ENCODE measurements around the gene CALR.
"Not testable (repeated sequence)": the region's sequence is repeated elsewhere in the genome, so short reads cannot be mapped to it uniquely, and the experiment has no call there.

Gene CALR

DNA sequence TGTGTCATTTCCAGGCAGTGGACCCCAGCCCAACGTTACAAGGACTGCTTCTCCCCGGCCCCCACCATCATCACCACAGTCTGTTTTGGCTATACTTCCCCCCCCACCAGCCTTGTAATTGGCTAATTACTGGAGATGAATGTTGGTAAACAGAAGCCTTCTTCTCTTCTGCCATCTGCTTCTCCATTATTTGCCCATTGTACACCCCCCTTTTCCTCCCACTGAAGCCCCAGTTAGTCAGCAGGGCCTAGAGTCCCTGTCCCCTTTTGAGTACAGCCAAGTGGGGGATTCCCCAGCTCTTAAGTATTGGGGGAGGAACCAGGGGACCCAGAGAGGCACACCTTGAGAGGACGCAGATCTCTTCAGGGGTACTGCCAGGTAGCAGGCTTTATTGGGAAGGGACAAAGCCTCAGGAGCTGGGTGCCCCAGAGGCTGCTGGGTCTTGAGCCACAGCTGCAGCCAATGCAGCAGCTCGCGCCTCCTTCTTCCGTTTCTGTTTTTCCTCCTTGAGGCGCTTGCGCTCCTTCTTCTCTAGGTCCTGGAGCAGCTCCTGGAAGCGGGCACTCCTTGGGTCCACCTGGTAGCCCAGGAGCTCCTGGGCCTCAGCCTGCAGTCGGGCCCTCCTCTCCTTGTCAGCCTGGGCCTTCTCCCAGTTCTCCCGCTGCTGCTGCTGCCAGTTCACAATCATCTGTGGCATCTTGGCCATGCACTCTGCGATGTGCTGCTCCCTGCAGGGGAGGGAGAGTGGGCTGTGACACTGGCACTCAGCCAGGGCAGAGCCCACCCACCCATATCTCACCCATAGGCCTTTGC, 15.6 kb downstream of the CALR start:
- no peak for DNase-seq

DNA sequence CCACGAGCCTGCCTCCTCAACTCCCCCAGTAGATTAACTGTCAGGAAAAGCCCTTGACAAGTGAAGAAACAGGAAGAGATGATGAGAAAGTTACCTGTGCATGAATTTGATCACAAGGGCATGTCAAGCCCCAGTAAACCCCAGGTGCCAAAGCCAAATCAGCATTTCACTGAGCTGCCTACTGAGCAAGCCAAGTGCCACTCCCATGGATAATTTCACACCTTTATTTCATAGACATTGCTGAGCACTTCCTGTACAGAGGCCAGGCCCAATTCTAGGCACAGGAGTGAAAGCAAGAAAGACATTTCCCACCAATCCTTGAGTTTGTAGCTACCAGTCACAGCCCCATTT, 16.2 kb downstream of the CALR start:
- no peak for DNase-seq

DNA sequence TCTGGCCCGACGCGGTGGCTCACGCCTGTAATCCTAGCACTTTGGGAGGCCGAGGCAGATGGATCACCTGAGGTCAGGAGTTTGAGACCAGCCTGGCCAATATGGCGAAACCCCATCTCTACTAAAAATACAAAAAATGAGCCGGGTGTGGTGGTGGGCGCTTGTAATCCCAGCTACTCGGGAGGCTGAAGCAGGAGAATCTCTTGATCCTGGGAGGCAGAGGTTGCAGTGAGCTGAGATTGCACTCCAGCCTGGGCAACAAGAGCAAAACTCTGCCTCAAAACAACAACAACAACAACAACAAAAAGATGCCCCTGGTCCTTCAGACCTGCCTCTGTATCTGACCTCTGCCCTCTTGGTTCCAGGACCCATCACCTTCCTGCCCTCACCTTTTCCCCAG, 17.2 kb downstream of the CALR start:
- DNase-seq = not testable (repeated sequence)

DNA sequence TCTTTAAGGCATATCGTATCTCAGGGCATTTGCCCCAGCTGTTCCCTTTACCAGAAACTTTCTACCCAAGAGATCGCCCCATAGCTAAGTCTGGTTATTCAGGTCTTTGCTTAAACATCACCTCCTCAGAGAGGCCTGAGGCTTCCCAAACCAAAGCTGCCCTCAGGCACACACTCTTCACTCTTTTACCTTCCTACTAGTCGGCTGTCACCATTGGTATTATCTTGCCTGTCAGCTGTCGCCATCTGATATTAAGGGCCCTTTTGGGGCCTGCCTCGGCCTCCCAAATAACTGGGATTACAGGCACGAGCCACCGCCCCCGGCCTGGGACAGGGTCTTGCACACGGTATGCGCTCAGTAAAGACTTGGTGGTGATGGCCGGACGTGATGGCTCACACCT, 17.6 kb downstream of the CALR start:
- no peak for DNase-seq

DNA sequence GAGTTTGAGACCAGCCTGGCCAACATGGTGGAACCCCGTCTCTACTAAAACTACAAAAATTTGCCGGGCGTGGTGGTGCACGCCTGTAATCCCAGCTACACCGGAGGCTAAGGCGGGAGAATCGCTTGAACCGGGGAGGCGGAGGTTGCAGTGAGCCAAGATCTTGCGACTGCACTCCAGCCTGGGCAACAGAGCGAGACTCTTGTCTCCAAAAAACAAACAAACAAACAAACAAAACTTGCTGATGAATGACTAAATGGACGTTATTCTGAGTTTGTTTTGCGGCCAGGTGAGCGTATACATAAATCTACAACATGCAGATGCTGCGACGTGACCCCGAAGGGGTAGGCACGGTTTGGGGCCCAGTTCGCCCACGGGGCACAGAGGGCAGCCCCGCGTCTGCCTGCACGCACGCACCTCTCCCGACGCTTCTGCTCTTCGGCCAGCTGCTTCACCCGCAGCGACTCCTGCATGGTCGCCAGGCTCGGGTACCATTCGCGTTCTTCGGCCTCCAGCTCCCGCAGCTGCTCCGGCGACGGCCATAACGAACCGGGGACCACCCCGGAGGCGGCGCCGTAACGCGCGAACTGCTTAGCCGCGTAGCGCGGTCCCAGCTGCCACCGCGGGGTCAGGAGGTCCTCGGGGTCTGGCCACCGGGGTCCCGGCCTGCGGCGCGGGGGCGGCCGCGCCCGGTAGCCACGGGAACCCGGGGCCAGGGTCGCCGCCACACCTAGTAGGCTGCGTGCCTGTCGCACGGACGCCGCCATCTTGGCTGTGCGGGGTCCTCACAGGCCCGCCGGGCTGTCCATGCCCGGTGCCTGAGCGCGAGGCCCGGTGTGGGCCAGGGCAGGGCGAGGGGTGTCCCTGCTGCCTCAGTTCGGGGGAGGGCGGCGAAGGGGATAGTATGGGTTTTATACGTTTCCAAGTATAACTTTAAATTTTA, 18.3 kb downstream of the CALR start, which contains the start of gene GADD45GIP1:
TSS of gene GADD45GIP1 (minus strand) at position 778 of the 943 bp plus-strand sequence. CDS start at position 767, 11 bp downstream.
- DNase-seq = peak; percentile 85

DNA sequence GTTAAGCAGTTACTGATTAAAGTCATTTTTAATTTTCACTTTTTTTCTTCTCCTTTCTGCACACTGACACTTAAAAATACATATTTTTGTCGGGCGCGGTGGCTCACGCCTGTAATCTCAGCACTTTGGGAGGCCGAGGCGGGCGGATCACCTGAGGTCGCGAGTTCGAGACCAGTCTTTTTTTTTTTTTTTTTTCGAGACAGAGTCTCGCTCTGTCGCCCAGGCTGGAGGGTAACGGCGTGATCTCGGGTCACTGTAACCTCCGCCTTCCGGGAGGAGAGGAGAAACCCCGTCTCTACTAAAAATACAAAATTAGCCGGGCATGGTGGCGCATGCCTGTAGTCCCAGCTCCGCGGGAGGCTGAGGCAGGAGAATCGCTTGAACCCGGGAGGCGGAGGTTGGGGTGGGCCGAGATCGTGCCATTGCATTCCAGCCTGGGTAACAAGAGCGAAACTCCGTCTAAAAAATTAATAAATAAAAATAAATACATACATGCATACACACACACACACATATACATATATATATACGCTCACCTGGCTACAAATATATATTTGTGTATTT, 19.1 kb downstream of the CALR start:
- not testable (repeated sequence) for DNase-seq

DNA sequence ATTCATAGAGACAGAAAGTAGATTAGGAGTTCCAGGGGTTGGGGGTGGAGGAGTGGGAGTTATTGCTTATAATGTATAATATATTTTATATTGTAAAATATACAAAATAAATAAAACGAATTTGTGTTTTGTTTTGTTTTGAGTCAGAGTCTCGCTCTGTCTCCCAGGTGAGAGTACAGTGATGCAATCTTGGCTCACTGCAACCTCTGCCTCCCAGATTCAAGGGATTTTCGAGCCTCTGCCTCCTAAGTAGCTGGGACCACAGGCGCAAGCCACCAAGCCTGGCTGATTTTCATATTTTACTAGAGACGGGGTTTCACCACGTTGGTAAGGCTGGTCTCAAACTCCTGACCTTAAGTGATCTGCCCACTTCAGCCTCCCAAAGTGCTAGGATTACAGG, 21.1 kb downstream of the CALR start:
- DNase-seq = no peak

DNA sequence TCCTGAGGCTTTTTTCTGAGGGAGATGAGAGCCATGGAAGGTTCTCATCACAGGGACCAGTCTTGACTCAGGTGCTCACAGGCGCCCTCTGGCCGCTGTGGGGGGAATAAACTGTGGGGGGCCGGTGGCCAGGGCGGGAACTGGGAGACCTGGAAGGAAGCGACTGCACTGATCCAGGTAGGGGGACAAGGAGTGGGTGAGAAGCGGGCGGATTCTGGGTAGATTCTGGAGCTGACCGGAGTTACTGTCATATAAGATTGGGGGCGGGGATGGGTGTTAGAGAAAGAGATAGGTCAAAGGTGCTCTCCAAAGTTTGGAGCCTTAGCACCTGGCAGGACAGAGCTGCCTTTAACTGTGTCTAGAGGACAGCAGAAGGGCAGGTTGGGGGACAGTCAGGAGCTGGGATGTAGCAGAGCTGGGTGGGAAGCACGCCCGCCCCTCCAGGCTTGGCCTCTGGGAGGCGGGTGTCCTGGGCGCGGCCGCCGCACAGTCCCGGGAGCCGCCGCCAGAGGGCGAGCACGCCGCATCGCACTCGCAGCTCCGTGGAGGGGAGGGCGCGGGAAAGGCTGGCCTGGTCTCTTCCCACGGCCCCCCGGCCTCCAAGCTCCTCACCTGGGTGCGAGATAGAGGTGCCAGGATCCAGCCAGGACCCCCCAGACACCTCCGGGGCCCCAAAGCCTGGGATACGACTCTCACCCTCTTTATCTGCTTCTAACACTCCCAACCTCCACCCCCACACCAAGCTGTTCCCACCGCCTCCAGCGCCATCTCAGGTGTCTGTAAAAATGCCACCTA, 26.8 kb downstream of the CALR start:
- peak; percentile 80 for DNase-seq

DNA sequence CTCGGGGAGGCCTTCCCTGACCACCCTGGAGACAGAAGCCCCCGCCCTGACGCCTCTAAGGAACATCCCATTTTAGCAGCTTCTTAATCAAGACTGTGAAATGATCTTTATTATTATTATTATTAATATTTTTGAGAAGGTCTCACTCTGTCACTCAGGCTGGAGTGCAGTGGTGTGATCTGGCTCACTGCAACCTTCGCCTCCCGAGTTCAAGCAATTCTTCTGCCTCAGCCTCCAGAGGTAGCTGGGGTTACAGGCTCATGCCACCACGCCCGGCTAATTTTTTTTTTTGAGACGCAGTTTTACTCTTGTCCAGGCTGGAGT, 27.4 kb downstream of the CALR start:
- no peak for DNase-seq

DNA sequence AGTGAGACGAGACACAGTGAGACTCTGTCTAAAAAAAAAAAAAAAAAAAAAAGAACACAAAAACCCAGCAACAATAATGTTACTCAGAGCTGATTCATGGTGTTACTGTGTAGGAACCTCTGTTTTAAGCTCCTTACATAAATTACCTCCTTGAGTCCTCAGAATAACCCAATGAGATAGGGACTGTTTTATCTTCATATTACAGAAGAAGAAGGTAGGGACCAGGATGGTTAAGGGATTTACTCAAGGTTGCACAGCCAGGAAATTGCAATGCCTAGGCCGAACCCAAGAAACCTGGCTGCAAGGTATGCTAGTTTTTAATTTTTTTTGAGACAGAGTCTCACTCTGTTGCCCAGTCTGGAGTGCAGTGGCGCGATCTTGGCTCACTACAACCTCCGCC, 29.5 kb downstream of the CALR start:
- DNase-seq = no peak

DNA sequence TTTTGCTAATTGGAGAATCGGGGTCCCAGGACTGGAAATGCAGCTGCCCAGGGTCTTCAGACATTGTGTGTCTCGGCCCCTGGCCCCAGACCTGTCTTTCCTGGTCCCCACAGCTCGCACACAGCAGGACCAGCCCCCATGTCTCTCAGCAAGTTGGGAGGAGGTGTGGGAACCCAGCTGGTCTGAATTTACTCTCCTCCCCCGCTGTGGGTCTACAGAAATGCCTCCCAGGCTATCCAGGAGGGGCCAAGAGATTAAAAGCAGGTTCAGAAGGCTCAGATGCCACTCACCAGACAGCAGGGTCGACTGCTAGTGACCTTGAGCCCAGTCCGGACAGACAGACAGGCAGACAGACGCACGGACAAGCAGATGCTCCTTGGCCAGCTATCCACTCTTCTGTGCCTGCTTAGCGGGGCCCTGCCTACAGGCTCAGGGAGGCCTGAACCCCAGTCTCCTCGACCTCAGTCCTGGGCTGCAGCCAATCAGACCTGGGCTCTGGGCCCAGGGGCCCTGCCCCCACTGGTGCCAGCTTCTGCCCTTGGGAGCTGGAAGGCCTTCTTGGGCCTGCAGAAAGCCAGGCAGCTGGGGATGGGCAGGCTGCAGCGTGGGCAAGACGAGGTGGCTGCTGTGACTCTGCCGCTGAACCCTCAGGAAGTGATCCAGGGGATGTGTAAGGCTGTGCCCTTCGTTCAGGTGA, 31.0 kb downstream of the CALR start, which contains the start of gene DAND5:
TSS of gene DAND5 (plus strand) at position 285 of the 697 bp plus-strand sequence. CDS start at position 370, 85 bp downstream.
- DNase-seq = no peak

DNA sequence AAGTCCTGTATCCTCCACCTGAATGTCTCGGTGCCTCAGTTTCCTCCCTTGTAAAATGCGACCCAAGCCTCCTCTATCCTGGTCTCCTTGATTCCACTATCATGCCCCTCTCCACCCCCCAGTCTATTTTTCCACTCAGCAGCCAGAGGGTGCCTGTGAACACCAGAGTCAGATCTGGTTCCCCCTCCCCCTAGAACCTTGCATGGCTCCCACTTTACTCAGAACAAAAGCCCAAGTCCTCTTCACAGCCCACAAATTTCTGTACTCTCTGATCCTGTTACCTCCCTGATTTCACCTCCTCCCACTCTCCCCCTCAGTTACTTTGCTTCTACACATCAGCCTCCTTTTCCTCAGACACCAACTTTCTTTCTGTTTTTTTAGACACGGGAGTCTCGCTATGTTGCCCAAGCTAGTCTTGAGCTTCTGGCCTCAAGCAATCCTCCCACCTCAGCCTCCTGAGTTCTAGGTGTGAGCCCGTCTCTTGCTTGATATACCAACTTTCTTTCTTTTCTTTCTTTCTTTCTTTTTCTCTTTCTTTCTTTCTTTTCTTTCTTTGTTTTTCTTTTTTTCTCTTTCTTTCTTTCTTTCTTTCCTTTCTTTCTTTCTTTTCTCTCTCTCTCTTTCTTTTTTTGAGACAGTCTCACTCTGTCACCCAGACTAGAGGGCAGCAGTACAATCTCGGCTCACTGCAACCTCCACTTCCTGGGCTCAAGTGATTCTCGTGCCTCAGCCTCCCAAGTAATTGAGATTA, 31.8 kb downstream of the CALR start:
- no peak for DNase-seq

DNA sequence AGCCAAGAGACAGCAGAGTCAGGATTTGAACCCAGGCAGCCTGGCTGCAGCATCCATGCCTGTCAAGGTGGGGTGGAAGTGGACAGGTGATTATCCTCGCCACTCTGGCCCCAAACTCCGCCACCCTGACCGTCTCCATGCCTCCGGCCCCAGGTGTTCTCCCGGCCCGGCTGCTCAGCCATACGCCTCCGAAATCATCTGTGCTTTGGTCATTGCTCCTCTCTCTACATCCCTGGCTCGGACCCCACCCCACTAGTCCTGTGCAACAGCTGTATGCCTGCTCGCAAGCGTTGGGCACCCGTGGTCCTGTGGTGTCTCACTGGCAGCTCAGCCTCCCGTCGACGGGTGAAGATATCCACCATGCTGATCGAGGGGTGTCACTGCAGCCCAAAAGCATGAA, 34.8 kb downstream of the CALR start:
- no peak for DNase-seq

DNA sequence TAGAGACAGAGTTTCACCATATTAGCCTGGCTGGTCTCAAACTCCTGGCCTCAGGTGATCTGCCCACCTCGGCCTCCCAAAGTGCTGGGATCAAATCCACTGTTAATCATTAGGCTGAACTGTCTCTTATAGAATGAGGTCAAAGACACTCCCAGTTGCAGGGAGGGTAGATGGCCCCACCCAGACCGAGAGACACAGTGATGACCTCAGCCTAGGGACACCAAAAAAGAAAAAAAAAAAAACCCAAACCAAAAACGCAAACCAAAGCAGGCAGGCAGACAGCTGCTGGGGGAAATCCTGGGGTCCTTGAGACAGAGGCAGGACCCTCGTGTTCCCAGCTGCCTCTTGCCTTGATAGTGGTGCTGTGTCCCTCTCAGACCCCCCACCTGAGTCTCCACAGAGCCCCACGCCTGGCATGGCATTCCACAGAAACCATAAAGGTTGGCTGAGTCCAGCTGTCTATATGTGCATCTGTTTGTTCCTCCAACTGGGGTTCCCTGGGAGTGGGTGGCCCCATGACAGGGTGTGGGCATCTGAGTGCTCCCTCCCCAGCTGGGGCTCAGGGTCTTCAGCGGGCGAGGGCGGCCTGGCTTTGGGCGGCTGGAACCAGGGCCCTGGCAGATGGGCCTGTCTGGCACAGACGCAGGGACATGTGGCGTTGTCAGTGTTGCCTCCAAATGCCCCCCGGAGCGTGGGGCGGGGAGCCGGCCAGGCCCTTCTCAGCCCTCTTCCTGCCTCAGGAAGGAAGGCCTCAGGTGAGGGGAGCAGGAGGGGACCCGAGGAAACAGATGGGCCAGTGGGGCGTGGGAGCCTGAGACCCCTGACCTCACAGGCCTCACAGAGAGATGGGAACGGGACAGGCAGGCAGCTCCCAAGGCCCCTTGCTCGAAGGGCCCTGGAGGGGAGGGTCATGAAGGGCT, 36.2 kb downstream of the CALR start:
- DNase-seq = peak; percentile 37

DNA sequence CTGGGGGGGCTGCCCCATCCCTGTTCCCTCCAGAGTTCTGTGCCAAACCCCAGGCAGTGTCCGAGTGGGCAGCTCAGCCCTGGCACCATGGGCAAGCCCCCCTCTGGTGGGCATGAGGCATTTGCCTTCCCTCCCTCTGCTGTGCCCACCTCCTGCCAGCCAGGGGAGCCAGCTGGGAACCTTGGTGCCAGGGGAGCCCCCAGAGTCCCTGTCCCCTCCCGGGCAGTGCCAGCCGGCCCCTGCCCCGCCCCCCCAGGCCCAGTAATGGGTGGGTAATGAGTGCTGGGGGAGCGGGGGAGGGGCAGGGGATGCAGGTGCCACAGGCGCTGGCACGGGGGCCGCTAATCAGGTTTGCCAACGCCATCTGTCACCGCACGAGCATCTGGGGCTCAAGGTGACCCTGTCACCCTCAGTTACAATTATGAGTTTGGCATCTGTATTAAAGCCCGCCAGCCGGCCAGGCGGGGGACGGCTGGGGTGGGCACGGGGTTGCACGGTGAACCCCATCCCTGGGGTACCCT, 36.9 kb downstream of the CALR start:
- DNase-seq = no peak

DNA sequence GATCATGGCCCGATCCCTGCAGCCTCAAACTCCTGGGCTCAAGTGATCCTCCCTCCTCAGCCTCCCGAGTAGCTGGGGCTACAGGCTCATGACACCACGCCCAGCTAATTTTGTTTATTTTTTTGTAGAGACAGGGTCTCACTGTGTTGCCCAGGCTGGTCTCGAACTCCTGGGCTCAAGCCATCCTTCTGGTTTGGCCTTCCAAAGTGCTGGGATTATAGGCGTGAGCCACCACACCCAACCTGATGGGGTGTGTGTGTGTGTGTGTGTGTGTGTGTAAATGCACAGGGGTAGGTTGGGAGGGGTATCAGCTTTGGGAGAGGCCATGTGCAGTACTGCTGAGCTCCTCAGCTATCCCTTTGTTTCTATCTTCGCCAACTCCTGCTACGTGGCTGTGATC, 37.7 kb downstream of the CALR start:
- DNase-seq = not testable (repeated sequence)

DNA sequence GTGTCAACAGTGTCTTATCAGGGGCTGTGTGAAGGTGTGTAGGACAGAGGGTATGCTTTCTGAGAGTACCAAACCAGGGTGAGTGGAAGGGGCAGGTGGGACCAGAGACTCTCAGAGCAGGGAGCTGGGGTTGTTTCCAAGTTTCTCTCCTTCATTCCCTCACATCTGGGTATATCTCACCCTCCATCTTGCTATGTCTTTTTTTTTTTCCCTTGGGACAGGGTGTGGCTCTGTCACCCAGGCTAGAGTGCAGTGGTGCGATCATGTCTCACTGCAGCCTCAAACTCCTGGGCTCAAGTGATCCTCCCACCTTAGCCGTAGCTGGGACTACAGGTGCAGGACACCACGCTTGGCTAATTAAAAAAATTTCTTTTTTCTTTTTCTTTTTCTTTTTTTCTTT, 41.6 kb downstream of the CALR start:
- no peak for DNase-seq

DNA sequence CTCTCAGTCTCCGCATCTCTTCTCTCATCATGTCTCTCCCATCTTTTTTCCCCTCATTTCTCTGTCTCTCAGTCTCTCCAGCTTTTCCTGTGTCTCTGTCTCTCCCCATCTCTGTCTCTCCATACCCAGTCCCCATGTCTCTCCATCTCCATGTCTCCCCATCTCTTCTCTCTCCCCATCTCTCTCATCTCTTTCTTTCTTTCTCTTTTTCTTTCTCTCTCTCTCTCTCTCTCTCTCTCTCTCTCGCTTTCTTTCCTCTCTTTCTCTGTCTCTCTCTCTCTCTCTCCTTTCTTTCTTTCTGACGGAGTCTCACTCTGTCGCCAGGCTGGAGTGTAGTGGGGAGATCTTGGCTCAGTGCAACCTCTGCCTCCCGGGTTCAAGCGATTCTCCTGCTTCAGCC, 44.2 kb downstream of the CALR start:
- no peak for DNase-seq

DNA sequence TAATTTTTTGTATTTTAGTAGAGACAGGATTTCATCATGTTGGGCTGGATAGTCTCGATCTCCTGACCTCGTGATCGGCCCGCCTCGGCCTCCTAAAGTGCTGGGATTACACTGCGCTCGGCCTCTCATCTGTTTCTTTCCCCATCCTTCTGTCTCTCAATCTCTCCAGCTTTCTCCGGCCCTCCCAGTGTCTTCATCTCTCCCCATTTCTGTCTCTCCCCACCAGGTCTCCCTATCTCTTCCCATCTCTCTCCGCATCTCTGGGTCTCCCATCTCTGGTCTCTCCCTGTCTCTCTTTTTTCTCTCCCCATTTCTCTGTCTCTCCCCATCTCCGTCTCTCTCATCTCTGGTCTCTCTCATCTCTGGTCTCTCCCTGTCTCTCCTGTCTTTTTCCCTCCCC, 44.7 kb downstream of the CALR start:
- DNase-seq = no peak

Measured in femur (tissue), 1 donor.